HG02852 (cell line): ENCODE data around the gene PFAS.

Experiments used
- ATAC-seq: cut with Tn5 transposase; IDR thresholded peaks from one replicate; pipeline ENCODE4 v1.9.1; 2021; ENCODE audit warnings: mild to moderate bottlenecking, moderate library complexity; ENCODE audit not compliant: unreplicated experiment

The PFAS gene

GRCh38 chr17:8300226-8300625, 51.1 kb downstream of the PFAS start:
- ATAC-seq, result no peak

GRCh38 chr17:8300627-8301242, 51.6 kb downstream of the PFAS start:
- ATAC-seq, result peak; percentile 48

- ATAC-seq, result no peak
Observed at GRCh38 chr17:8310601-8311123, 61.6 kb downstream of the PFAS start.

- no peak for ATAC-seq
Observed at GRCh38 chr17:8311131-8311790, 62.2 kb downstream of the PFAS start.

- ATAC-seq, result no peak
Observed at GRCh38 chr17:8312251-8312650, 63.2 kb downstream of the PFAS start.

- no peak for ATAC-seq
Observed at GRCh38 chr17:8312726-8313600, 63.9 kb downstream of the PFAS start.

- ATAC-seq, result no peak
Observed at GRCh38 chr17:8314797-8315763, 66.0 kb downstream of the PFAS start.

GRCh38 chr17:8315764-8316217, 66.7 kb downstream of the PFAS start:
- no peak for ATAC-seq

GRCh38 chr17:8318010-8318935, 69.2 kb downstream of the PFAS start:
- no peak for ATAC-seq
